Measurements from ENCODE around the gene RPLP2. TPM values are rescaled to one million over a fixed set of nuclear protein-coding genes. Genes with fewer than 3 reads are reported as not detected.
A peak's percentile ranks its signal among the peaks of the same experiment; 100 is the strongest.

The RPLP2 gene
- total RNA-seq, 1 experiment from 2014 or later = 774 TPM

DNA sequence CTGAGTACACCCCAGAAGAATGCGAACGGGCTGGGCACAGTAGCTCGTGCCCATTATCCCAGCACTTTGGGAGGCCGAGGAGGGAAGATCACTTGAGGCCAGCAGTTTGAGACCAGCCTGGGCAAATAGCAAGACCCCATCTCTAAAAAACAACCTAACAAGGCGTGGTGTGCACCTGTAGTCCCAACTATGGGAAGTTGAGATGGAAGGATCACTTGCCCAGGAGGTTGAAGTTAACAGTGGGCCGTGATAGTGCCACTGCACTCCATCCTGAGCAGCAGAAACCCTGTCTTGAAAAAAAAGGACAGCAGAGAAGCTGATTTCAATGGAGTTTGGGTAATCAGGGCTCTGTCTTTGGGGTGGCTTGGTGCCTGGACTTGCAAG lies 3.3 kb downstream of the RPLP2 start:
- Histone ChIP-seq H3K4me3 (ENCODE audit: low read length) (no peak overlapping the region), H3K79me2 (ENCODE audit: low read length) (peaks cover 34% of the 10 kb centered on the region), H3K27ac (ENCODE audit: low read length) (no peak overlapping the region), H2AFZ (ENCODE audit: low read length) (no peak overlapping the region), H3K27me3 (ENCODE audit: low read length) (no peaks in the 10 kb centered on the region), H3K4me2 (ENCODE audit: low read depth, low read length, poor library complexity, severe bottlenecking) (no peak overlapping the region), H3K9ac (ENCODE audit: low read length) (no peak overlapping the region), H3K4me1 (ENCODE audit: low read length) (peaks cover 19% of the 10 kb centered on the region), H3K36me3 (ENCODE audit: insufficient read depth, low read length) (peaks cover 31% of the 10 kb centered on the region; the same call in 1 of the 2 replicates), H4K20me1 (ENCODE audit: insufficient read depth, low read depth, low read length) (peaks cover 34% of the 10 kb centered on the region), H3K9me3 (ENCODE audit: low read length) (no peaks in the 10 kb centered on the region), H3K9me2 (replicated peaks; ENCODE audit: insufficient read depth, low read length) (no peaks in the 10 kb centered on the region)
- DNase-seq = no peak

- Histone ChIP-seq H3K9ac (ENCODE audit: low read length) (no peak overlapping the region), H3K4me3 (ENCODE audit: low read length) (no peak overlapping the region), H2AFZ (ENCODE audit: low read length) (no peak overlapping the region), H4K20me1 (ENCODE audit: insufficient read depth, low read depth, low read length) (peaks cover 34% of the 10 kb centered on the region), H3K36me3 (ENCODE audit: insufficient read depth, low read length) (peaks cover 31% of the 10 kb centered on the region; the same call in 1 of the 2 replicates), H3K4me1 (ENCODE audit: low read length) (peaks cover 14% of the 10 kb centered on the region), H3K4me2 (ENCODE audit: low read depth, low read length, poor library complexity, severe bottlenecking) (no peak overlapping the region), H3K9me3 (ENCODE audit: low read length) (no peaks in the 10 kb centered on the region), H3K27ac (ENCODE audit: low read length) (no peak overlapping the region), H3K27me3 (ENCODE audit: low read length) (no peaks in the 10 kb centered on the region), H3K79me2 (ENCODE audit: low read length) (peaks cover 29% of the 10 kb centered on the region), H3K9me2 (replicated peaks; ENCODE audit: insufficient read depth, low read length) (no peaks in the 10 kb centered on the region)
- no peak for DNase-seq
These were observed 3.8 kb downstream of the RPLP2 start for GRCh38 chr11:813456-814096.

DNA sequence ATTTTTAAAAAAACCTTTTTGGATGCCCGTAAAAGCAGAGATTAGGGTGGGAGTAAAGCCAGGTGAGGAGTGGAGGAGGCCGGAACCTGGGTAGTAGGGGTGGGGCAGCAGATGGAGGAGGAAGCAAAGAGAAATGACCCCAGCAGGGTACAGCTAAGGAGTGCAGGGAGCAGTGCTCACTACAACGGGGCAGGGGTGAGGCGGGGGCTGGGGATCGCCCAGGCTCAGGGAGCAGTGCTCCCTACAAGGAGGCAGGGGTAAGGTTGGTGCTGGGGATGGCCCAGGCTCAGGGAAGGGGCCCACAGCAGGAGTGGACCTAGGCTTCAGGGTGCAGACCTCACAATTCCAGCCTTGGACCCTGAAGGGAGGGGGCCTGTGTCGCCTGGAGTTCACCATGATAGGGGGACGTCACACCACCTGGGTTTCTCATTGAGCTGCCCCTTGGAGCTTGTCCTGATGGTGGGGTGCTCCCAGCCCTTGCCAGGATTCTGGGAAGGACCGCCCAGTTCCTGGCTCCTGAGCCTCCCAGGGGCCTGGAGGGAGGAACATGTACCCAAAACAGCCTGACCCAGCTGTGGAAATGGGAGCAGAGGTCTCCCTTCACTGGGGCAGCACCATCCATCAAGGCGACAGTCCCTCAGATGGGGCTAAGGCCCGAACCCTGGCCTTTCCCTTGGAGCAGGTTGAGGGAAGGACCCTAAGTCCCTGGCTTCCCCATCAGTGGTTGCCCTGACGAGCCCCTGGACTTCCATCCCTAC lies 6.1 kb downstream of the RPLP2 start:
- H3K4me3 ChIP-seq (ENCODE audit: low read length) = no peak overlapping the region
- H3K79me2 ChIP-seq (ENCODE audit: low read length) = peaks cover 18% of the 10 kb centered on the region
- no peak overlapping the region for H2AFZ ChIP-seq (ENCODE audit: low read length)
- H3K9ac ChIP-seq (ENCODE audit: low read length) = no peak overlapping the region
- H3K4me1 ChIP-seq (ENCODE audit: low read length) = peaks cover 22% of the 10 kb centered on the region
- no peak overlapping the region for H3K27ac ChIP-seq (ENCODE audit: low read length)
- H3K27me3 ChIP-seq (ENCODE audit: low read length) = no peaks in the 10 kb centered on the region
- no peak for DNase-seq
- no peaks in the 10 kb centered on the region for H3K9me3 ChIP-seq (ENCODE audit: low read length)
- H4K20me1 ChIP-seq (ENCODE audit: insufficient read depth, low read depth, low read length) = peaks cover 31% of the 10 kb centered on the region
- no peaks in the 10 kb centered on the region for H3K9me2 ChIP-seq (replicated peaks; ENCODE audit: insufficient read depth, low read length)
- H3K36me3 ChIP-seq (ENCODE audit: insufficient read depth, low read length) = peaks cover 27% of the 10 kb centered on the region; the same call in 1 of the 2 replicates
- no peak overlapping the region for H3K4me2 ChIP-seq (ENCODE audit: low read depth, low read length, poor library complexity, severe bottlenecking)

- no peak overlapping the region for H2AFZ ChIP-seq (ENCODE audit: low read length)
- peaks cover 31% of the 10 kb centered on the region for H4K20me1 ChIP-seq (ENCODE audit: insufficient read depth, low read depth, low read length)
- H3K9ac ChIP-seq (ENCODE audit: low read length) = no peak overlapping the region
These were observed 6.6 kb downstream of the RPLP2 start for GRCh38 chr11:816433-816779.

DNA sequence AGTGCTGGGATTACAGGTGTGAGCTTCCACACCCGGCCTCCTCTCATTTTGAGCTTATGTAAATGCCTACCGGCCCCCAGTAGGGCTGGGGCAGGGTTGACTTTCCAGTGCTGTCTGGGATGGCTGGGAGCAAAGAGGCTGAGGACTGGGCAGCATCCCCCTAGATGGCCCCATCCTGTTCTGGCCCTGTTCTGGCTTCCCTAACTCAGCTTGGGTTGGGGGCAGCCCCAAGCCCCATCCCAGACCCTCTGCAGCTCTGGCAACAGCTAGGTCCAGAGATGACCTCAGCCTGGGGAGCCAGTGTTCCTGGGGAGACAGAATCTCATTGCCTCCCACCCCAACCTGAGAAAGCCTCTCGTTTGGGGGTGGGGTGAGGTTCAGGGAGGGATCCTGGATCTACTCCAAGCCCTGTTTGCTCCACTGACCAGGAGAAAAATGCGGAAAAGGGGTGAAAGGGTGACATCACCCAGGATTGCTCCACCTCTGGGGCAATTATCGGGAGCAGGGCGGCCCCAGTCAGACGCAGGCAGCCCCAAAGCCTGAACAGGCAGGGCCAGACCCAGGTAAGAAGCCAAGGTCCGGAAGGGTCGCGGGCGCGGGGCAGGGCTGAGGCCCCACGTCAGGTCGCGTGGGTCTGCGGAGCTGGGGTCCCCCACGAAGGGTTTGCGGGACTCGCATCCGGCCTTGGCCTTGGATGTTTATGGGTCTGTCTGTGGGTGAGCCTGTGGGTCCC lies 8.8 kb downstream of the RPLP2 start, which contains the start of gene PNPLA2:
Gene PNPLA2, plus strand, starts transcription at position 519 of the 733 bp plus-strand sequence. CDS start 805 bp downstream, outside the sequence.
- Histone ChIP-seq H3K79me2 (ENCODE audit: low read length) (peaks cover 15% of the 10 kb centered on the region), H3K27ac (ENCODE audit: low read length) (0 out of 2 replicates have a peak within 1 kb of the TSS, but pooled peaks have one; percentile 54), H3K4me1 (ENCODE audit: low read length) (peaks cover 15% of the 10 kb centered on the region), H3K36me3 (ENCODE audit: insufficient read depth, low read length) (peaks cover 2% of the 10 kb centered on the region; the same call in 1 of the 2 replicates), H2AFZ (ENCODE audit: low read length) (no peak within 1 kb of the TSS; the same call in 1 of the 2 replicates), H3K9me3 (ENCODE audit: low read length) (no peaks in the 10 kb centered on the region), H4K20me1 (ENCODE audit: insufficient read depth, low read depth, low read length) (peaks cover 15% of the 10 kb centered on the region), H3K4me3 (ENCODE audit: low read length) (peak within 1 kb of the TSS; percentile 88), H3K9ac (ENCODE audit: low read length) (peak within 1 kb of the TSS; percentile 93), H3K4me2 (ENCODE audit: low read depth, low read length, poor library complexity, severe bottlenecking) (peak within 1 kb of the TSS; percentile 96), H3K27me3 (ENCODE audit: low read length) (no peaks in the 10 kb centered on the region), H3K9me2 (replicated peaks; ENCODE audit: insufficient read depth, low read length) (no peaks in the 10 kb centered on the region)
- no peak for DNase-seq

More at GRCh38 chr11:816433-816779, 6.6 kb downstream of the RPLP2 start:
- Histone ChIP-seq H3K4me1 (ENCODE audit: low read length) (peaks cover 19% of the 10 kb centered on the region), H3K79me2 (ENCODE audit: low read length) (peaks cover 18% of the 10 kb centered on the region), H3K4me3 (ENCODE audit: low read length) (no peak overlapping the region), H3K27ac (ENCODE audit: low read length) (no peak overlapping the region), H3K9me3 (ENCODE audit: low read length) (no peaks in the 10 kb centered on the region), H3K36me3 (ENCODE audit: insufficient read depth, low read length) (peaks cover 21% of the 10 kb centered on the region; the same call in 1 of the 2 replicates), H3K27me3 (ENCODE audit: low read length) (no peaks in the 10 kb centered on the region), H3K4me2 (ENCODE audit: low read depth, low read length, poor library complexity, severe bottlenecking) (no peak overlapping the region), H3K9me2 (replicated peaks; ENCODE audit: insufficient read depth, low read length) (no peaks in the 10 kb centered on the region)
- no peak for DNase-seq

DNA sequence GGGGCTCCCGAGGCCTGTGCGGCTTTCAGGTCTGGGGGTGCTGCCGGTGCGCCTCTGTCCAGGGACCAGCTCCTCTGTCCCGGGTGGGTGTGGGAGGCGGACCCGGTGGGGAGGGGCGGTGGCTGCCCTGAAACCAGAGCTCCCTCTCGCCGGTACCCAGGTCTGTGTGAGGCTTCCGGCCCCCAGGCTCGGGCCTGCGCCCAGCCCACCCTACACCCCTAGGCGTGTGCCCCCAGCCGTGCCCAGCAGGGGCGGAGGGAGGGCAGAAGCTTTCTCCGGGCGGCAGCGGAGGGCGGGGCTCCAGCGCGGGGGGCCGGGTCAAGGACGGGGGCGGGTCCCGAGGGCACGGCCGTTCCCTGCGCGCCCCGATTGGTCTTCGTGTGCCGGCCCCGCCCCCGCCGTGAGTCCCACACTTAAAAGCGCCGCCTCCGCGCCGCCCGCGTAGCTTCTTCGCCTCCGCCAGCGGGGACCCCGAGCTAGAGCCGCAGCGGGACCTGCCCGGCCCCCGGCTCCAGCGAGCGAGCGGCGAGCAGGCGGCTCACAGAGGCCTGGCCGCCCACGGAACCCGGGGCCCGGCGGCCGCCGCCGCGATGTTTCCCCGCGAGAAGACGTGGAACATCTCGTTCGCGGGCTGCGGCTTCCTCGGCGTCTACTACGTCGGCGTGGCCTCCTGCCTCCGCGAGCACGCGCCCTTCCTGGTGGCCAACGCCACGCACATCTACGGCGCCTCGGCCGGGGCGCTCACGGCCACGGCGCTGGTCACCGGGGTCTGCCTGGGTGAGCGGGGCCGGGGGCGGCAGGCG lies 9.6 kb downstream of the RPLP2 start:
- Histone ChIP-seq H3K27ac (ENCODE audit: low read length) (0 out of 2 replicates have a peak overlapping the region, but pooled peaks have one; percentile 54), H3K36me3 (ENCODE audit: insufficient read depth, low read length) (no peaks in the 10 kb centered on the region), H3K4me1 (ENCODE audit: low read length) (peaks cover 15% of the 10 kb centered on the region), H2AFZ (ENCODE audit: low read length) (no peak overlapping the region; the same call in 1 of the 2 replicates), H3K27me3 (ENCODE audit: low read length) (no peaks in the 10 kb centered on the region), H3K4me2 (ENCODE audit: low read depth, low read length, poor library complexity, severe bottlenecking) (peak overlapping the region; percentile 96), H3K9me3 (ENCODE audit: low read length) (no peaks in the 10 kb centered on the region), H3K9ac (ENCODE audit: low read length) (peak overlapping the region; percentile 93), H4K20me1 (ENCODE audit: insufficient read depth, low read depth, low read length) (peaks cover 15% of the 10 kb centered on the region), H3K9me2 (replicated peaks; ENCODE audit: insufficient read depth, low read length) (no peaks in the 10 kb centered on the region), H3K4me3 (ENCODE audit: low read length) (peak overlapping the region; percentile 88), H3K79me2 (ENCODE audit: low read length) (peaks cover 15% of the 10 kb centered on the region)
- peak; percentile 97 for DNase-seq

GRCh38 chr11:819943-820649 lies 10.3 kb downstream of the RPLP2 start:
- H3K9me2 ChIP-seq (replicated peaks; ENCODE audit: insufficient read depth, low read length) = no peaks in the 10 kb centered on the region
- DNase-seq = peak; percentile 97
- peaks cover 15% of the 10 kb centered on the region for H3K79me2 ChIP-seq (ENCODE audit: low read length)
- H3K9ac ChIP-seq (ENCODE audit: low read length) = peak overlapping the region; percentile 93
- H4K20me1 ChIP-seq (ENCODE audit: insufficient read depth, low read depth, low read length) = peaks cover 22% of the 10 kb centered on the region
- no peaks in the 10 kb centered on the region for H3K36me3 ChIP-seq (ENCODE audit: insufficient read depth, low read length)
- H3K4me2 ChIP-seq (ENCODE audit: low read depth, low read length, poor library complexity, severe bottlenecking) = peak overlapping the region; percentile 96
- 0 out of 2 replicates have a peak overlapping the region, but pooled peaks have one; percentile 54 for H3K27ac ChIP-seq (ENCODE audit: low read length)
- H3K9me3 ChIP-seq (ENCODE audit: low read length) = no peaks in the 10 kb centered on the region
- peaks cover 15% of the 10 kb centered on the region for H3K4me1 ChIP-seq (ENCODE audit: low read length)
- no peak overlapping the region; the same call in 1 of the 2 replicates for H2AFZ ChIP-seq (ENCODE audit: low read length)
- no peaks in the 10 kb centered on the region for H3K27me3 ChIP-seq (ENCODE audit: low read length)
- peak overlapping the region; percentile 88 for H3K4me3 ChIP-seq (ENCODE audit: low read length)
